IPS DF 6.9 (cell line): ENCODE measurements around the gene VN1R5.
"Not testable (repeated sequence)": the region's sequence is repeated elsewhere in the genome, so short reads cannot be mapped to it uniquely, and the experiment has no call there.

ENCODE experiments used
- DNase-seq: peaks from one replicate; pipeline ENCODE4 v3.0.0-alpha.2; 2013; ENCODE audit warnings: low read depth, low spot score
- H3K27ac ChIP-seq: one replicate; pipeline ENCODE4 v1.5.1; 2013; ENCODE audit warnings: low read length, control low read depth
- H3K27me3 ChIP-seq: 2 replicates; pipeline ENCODE4 v1.6.1; 2013; ENCODE audit warnings: mild to moderate bottlenecking, low read length; ENCODE audit not compliant: control insufficient read depth, insufficient read depth
- H3K36me3 ChIP-seq: 2 replicates; pipeline ENCODE4 v1.6.1; 2013; ENCODE audit warnings: low read length; ENCODE audit not compliant: control insufficient read depth, insufficient read depth
- H3K4me1 ChIP-seq: 2 replicates; pipeline ENCODE4 v1.6.1; 2013; ENCODE audit warnings: low read length; ENCODE audit not compliant: control insufficient read depth, insufficient read depth
- H3K4me3 ChIP-seq: 2 replicates; pipeline ENCODE4 v1.5.1; 2013; ENCODE audit warnings: mild to moderate bottlenecking, low read length
- H3K9me3 ChIP-seq: 2 replicates; pipeline ENCODE4 v1.6.1; 2013; ENCODE audit warnings: low read length, inconsistent platforms; ENCODE audit not compliant: control insufficient read depth, insufficient read depth
- WGBS: extraction: QIAGEN DNeasy Blood & Tissue Kit; methylation state at CpG from one replicate; pipeline ENCODE4 v1.1.7; 2013; ENCODE audit warnings: mixed read lengths, missing lambda C conversion rate; ENCODE audit not compliant: insufficient read length, insufficient coverage; 5-methylcytosine and 5-hydroxymethylcytosine counted together

VN1R5 gene

DNA sequence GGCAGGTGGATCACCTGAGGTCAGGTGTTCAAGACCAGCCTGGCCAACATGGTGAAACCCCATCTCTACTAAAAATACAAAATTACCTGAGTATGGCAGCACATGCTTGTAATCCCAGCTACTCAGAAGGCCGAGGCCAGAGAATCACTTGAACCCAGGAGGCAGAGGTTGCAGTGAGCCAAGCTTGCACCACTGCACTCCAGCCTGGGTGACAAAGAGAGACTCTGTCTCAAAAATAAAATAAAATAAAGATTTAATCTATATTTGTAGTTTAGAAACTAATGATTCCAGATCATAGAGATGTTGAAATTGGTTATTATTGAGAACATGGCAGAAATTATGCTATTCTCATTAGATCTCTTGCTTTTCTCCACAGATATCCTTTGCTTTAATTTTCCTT, at the start of gene VN1R5:
Gene VN1R5, plus strand, starts transcription at position 301 of the 400 bp plus-strand sequence.
- WGBS = no CpG with 5 or more reads among the region's 1 CpG
- H3K4me3 ChIP-seq = not testable (repeated sequence)

DNA sequence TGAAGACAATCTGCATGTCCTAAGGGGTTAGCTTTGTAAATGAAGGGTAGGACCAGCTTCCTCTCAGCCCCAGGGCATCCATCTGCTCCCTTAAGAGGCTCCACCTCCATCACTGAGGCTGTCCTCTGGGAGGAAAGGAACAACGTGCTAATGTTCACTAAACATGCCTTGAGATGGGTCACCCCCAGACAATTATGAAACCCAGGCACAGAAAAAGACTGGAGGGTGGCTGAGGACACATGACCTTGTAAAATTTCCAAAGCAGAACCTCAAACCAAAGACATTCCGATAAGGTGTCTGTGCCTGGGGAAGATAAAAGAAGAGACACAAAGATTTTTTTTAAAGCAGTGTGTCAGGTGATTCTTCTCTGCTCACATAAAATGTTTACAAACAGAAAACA, 46.5 kb upstream of the VN1R5 start:
- no peaks in the 10 kb centered on the region for H3K9me3 ChIP-seq
- DNase-seq = no peak
- H3K27me3 ChIP-seq = no peaks in the 10 kb centered on the region
- H3K36me3 ChIP-seq = no peaks in the 10 kb centered on the region
- H3K27ac ChIP-seq = no peak overlapping the region
- no CpG with 5 or more reads among the region's 2 CpGs for WGBS
- H3K4me3 ChIP-seq = no peak overlapping the region
- no peaks in the 10 kb centered on the region for H3K4me1 ChIP-seq

More for the DNA sequence above, at the start of gene VN1R5:
- H3K36me3 ChIP-seq, H3K27me3 ChIP-seq, H3K27ac ChIP-seq, H3K4me1 ChIP-seq, DNase-seq, H3K9me3 ChIP-seq: not testable (repeated sequence)

DNA sequence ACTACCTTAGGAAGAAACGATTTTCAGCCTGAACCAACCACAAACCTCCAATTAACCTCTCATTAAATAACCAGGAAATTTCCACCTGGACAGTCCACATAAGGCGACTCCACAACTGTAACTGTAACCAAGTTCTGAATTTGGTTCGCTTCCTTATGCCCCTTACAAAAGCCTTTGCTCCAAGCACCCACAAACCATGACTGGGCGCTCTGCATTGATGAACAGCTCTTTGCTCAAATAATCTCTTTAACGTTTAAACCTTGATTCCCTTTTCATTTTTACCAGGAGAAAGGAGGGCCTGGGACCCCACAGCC, 45.9 kb upstream of the VN1R5 start:
- H3K4me3 ChIP-seq = peak overlapping the region; percentile 72; the same call in 1 of the 2 replicates
- H3K27ac ChIP-seq = no peak overlapping the region
- no peaks in the 10 kb centered on the region for H3K36me3 ChIP-seq
- no peaks in the 10 kb centered on the region for H3K9me3 ChIP-seq
- H3K4me1 ChIP-seq = no peaks in the 10 kb centered on the region
- no peaks in the 10 kb centered on the region for H3K27me3 ChIP-seq
- DNase-seq = no peak
- no CpG with 5 or more reads among the region's 5 CpGs for WGBS

DNA sequence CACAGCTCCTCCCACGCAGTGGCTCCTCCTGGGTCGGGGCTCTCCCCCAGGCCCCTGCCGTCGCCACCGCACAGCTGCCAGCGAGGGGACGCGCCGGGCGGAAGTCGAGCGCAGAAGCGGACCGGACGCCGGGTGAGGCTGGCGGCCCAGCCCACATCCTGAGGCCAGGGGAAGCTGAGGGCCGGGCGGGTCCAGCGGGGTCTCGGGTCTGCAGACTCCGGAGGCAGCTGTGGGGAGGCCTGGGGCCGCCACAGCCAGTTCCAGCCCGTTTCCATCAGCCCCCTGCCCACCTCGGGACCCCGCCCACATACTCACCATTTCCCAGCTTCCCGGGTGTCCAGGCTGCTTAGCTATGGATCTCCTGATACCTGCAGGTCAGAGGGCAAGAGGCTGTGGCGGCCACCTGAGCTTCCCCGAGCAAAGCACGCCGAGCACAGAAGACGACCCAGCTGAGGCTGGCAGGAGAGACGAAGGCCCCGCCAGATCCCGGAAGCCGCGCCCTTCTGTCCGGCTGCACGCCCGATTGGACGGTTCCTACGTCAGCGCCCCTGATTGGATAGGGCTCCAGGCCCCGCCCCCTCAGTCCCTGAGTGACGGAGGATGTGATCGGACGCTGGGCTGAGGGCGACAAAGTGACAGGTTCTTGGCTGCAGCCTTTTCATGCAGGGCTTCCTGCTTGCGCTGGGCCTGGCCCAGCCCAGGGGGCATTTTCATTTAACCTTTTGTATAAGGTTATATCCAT, 45.3 kb upstream of the VN1R5 start:
- no peaks in the 10 kb centered on the region for H3K9me3 ChIP-seq
- peak; percentile 87 for DNase-seq
- no peaks in the 10 kb centered on the region for H3K27me3 ChIP-seq
- H3K36me3 ChIP-seq = no peaks in the 10 kb centered on the region
- WGBS = no CpG with 5 or more reads among the region's 49 CpGs
- H3K4me1 ChIP-seq = no peaks in the 10 kb centered on the region
- peak overlapping the region; percentile 72 for H3K4me3 ChIP-seq
- H3K27ac ChIP-seq = no peak overlapping the region

DNA sequence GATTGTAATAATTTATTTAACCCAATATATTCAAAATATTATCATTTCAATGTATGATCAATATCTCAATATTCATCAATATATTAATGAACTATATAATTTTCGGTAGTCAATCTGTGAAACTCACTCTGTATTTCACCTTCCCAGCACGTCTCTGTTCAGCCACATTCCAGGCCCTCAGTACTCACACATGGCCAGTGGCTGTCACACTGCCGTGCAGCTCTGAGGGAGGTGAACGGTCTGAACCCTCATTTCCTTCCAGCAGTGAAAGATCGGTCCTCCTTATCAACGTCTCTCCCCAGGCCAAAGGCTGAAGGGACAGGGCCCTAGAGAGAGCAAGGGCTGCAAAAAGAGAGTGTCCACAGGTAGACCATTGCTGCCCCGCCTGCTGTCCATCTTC, 44.5 kb upstream of the VN1R5 start:
- Histone ChIP-seq H3K27ac (no peak overlapping the region), H3K4me1 (no peaks in the 10 kb centered on the region), H3K36me3 (no peaks in the 10 kb centered on the region), H3K27me3 (no peaks in the 10 kb centered on the region), H3K9me3 (no peaks in the 10 kb centered on the region), H3K4me3 (no peak overlapping the region)
- no peak for DNase-seq
- WGBS = no CpG with 5 or more reads among the region's 7 CpGs

DNA sequence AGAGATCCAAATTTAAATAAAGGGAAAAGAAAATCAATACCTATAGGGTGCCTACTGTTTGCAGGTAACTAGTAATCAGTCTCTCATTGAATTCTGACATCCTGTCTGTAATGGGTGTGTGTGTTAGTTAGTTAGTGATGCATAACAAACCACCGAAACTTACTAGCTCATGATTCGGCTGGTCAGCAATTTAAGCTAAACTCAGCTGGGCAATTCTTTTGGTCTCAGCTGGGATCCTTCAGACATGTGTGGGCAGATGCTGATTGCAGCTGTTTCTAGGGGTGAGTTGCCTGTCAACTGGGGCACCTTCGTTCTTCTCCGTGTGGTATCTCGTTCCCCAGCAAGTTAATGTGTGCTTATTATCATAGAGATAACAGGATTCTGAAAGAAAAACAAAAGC, 43.9 kb upstream of the VN1R5 start:
- no peak for DNase-seq
- no CpG with 5 or more reads among the region's 5 CpGs for WGBS
- no peaks in the 10 kb centered on the region for H3K36me3 ChIP-seq
- no peak overlapping the region for H3K27ac ChIP-seq
- no peaks in the 10 kb centered on the region for H3K9me3 ChIP-seq
- no peaks in the 10 kb centered on the region for H3K4me1 ChIP-seq
- no peak overlapping the region for H3K4me3 ChIP-seq
- H3K27me3 ChIP-seq = no peaks in the 10 kb centered on the region

DNA sequence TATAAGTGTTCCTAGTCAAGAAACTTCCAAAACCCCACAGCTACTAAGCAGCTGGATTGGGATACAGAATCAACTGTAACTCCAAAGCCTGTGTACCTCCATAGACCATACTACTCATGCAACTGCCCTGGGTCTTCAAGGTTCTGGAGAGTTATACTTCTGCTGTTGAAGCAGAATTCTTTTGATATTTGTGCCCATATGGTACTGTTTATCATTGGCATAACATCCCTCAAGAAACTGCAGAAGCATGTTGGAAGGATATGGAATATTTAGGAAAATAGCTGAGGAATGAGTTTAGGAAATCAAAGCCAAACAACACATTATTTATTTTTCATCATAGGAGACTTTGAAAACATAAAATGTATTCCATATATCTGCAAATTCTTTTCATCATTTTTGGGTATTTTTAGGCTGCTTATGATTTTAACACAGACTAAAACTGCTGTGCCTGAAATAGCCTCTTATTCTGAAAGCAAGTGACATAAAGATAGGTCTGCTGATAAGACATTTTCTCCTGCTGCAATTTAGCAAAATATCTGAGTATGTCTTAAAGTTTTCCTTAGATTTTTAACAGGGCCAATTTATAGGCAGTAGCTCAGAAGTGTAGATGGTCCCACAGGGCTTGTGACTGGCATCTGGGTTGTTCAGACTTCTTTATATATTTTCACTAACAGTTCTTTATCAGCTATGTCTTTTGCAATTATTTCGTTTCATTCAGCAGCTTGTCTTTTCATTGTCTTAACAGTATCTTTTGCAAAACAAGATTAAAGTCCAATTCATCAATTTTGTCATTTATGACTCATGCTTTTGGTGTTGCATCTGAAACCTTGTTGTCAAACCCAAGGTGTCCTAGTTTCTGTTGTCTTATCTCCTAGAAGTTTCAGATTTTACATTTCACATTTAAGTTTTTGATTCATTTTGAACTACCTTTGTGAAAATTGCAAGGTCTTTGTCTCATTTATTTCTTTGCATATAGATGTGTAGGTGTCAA, 43.0 kb upstream of the VN1R5 start:
- DNase-seq = no peak
- H3K36me3 ChIP-seq = no peaks in the 10 kb centered on the region
- H3K27ac ChIP-seq = no peak overlapping the region
- no peaks in the 10 kb centered on the region for H3K9me3 ChIP-seq
- no peak overlapping the region for H3K4me3 ChIP-seq
- H3K4me1 ChIP-seq = no peaks in the 10 kb centered on the region
- no CpG with 5 or more reads among the region's 1 CpG for WGBS
- H3K27me3 ChIP-seq = no peaks in the 10 kb centered on the region

DNA sequence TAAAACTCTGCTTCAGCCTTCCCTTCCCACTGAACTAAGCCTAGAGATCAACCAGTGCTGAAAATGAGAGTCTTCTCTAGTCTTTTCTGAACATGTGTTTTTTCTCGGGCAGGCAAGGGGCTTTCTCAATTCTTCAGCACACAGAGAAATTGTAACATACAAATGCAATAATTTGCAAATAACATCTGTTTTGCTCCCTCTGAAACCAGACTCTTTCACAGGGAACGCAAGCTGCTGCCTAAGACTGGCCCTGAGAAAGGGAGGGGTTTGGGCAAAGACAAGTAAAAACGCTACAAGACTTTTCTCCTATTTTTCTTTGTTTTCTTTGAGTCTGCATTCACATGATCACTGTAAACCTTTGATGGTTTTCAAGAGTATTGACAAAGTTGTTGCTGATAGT, 39.6 kb upstream of the VN1R5 start:
- H3K36me3 ChIP-seq = no peaks in the 10 kb centered on the region
- no peak overlapping the region for H3K4me3 ChIP-seq
- WGBS = no CpG with 5 or more reads among the region's 3 CpGs
- H3K27me3 ChIP-seq = no peaks in the 10 kb centered on the region
- H3K4me1 ChIP-seq = no peaks in the 10 kb centered on the region
- peaks cover 1% of the 10 kb centered on the region; the same call in 1 of the 2 replicates for H3K9me3 ChIP-seq
- no peak for DNase-seq
- H3K27ac ChIP-seq = no peak overlapping the region

DNA sequence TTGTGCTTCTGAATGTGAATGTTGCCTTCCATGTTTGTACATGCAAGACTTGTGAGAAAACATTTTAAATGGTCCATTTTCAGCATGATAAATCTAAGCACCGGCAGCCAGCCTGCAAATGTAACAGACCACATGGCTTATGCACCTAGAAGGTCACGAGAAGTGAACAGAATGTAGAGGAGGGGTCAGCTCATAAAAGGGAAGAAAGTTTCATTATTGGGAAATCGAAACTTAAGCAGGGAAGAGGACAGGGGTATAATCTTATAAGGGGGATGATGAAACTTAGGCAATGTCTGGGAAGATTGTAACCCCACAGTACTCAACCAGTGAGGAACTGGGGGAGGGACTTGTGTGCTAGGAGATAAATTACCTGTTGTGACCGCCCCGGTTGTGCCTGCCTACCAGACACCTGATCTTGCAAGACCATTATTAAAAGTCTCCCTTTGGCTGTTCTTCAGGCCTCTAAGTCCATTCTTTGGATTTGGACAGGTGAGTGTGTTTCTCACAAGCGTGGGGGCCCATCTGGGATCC, 37.7 kb upstream of the VN1R5 start:
- H3K27me3 ChIP-seq = no peaks in the 10 kb centered on the region
- no peaks in the 10 kb centered on the region for H3K36me3 ChIP-seq
- peaks cover 1% of the 10 kb centered on the region; the same call in 1 of the 2 replicates for H3K9me3 ChIP-seq
- no peak for DNase-seq
- WGBS = no CpG with 5 or more reads among the region's 6 CpGs
- H3K4me3 ChIP-seq = no peak overlapping the region
- H3K4me1 ChIP-seq = no peaks in the 10 kb centered on the region
- no peak overlapping the region for H3K27ac ChIP-seq

DNA sequence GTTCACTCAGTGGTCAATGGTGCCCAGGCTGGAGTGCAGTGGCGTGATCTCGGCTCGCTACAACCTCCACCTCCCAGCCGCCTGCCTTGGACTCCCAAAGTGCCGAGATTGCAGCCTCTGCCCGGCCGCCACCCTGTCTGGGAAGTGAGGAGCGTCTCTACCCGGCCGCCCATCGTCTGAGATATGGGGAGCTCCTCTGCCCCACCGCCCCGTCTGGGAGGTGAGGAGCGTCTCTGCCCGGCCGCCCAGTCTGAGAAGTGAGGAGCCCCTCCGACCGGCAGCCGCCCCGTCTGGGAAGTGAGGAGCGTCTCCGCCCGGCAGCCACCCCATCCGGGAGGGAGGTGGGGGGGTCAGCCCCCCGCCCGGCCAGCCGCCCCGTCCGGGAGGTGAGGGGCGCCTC, 35.6 kb upstream of the VN1R5 start:
- no CpG with 5 or more reads among the region's 30 CpGs for WGBS

More for the DNA sequence above, 35.6 kb upstream of the VN1R5 start:
- H3K4me1 ChIP-seq, H3K36me3 ChIP-seq, DNase-seq, H3K4me3 ChIP-seq, H3K27me3 ChIP-seq, H3K27ac ChIP-seq, H3K9me3 ChIP-seq: not testable (repeated sequence)
